ENCODE results near the gene TTC21A. TPM values are rescaled to one million over a fixed set of nuclear protein-coding genes. Genes with fewer than 3 reads are reported as not detected.

Gene TTC21A
- total and polyA plus RNA-seq, 10 of the 15 experiments (the other 5 are each of a cell fraction or from before 2014, with no cell fraction given) = 0.62 to 3.2 (median 1.2) TPM

GRCh38 chr3:39144748-39145380 is 37.4 kb downstream of the TTC21A start:
- H4K20me1 ChIP-seq (ENCODE audit: control insufficient read depth, insufficient read depth) = no peaks in the 10 kb centered on the region; the same call in 1 of the 2 replicates
- no TSS peak for BruUV-seq (replicated peaks)
- H3K79me2 ChIP-seq (ENCODE audit: control insufficient read depth, insufficient read depth, low read length) = peaks cover 54% of the 10 kb centered on the region
- H3K4me1 ChIP-seq (ENCODE audit: control insufficient read depth, insufficient read depth, low read length) = peaks cover 37% of the 10 kb centered on the region
- H3K27ac ChIP-seq (ENCODE audit: control insufficient read depth, insufficient read depth) = no peak overlapping the region
- no peaks in the 10 kb centered on the region for H3K27me3 ChIP-seq (replicated peaks in 1 of 2; ENCODE audit: control insufficient read depth in 2 of 2, insufficient read depth in 2 of 2, low read length in 1 of 2)
- peaks cover 15 to 30% of the 10 kb centered on the region in 2 experiments for H3K36me3 ChIP-seq (ENCODE audit: control insufficient read depth in 2 of 2, insufficient read depth in 2 of 2, low read length in 1 of 2)
- DNase-seq (ENCODE audit: low read depth, low spot score) (no peak), ATAC-seq (no peak), FAIRE-seq (no peak)
- H3K4me3 ChIP-seq = no peak overlapping the region
- no peak overlapping the region for H2AFZ ChIP-seq (ENCODE audit: control insufficient read depth, low read depth, low read length)
- TF ChIP-seq ZZZ3 (IDR thresholded peaks at IDR 0.05; ENCODE audit: control insufficient read depth, insufficient read length, low read depth) (no peak), ELK1 (IDR thresholded peaks at IDR 0.05; ENCODE audit: low read depth, low read length) (no peak), SUPT20H (IDR thresholded peaks at IDR 0.05; ENCODE audit: borderline replicate concordance, control insufficient read depth, low read depth, low read length) (no peak)
- 93% methylated on average over 23 of the region's 23 CpGs for WGBS (ENCODE audit: insufficient coverage, insufficient replicate concordance, low lambda C conversion rate, missing lambda C conversion rate)
- in situ Hi-C loops (cut with MboI) (no loop called here), intact Hi-C loops (cut with micrococcal nuclease; ENCODE audit: unreplicated experiment) (no loop called here)
- SMC1A ChIA-PET (ENCODE audit: uncharacterized antibody, unreplicated experiment) = interaction anchor here (1.1 to 2.3 kb wide), 4 partner anchors 17 to 143 kb away, joined by 3 to 8 read pairs (median 5); no protein-coding TSS in a partner anchor
- H3K9me3 ChIP-seq (replicated peaks; ENCODE audit: control insufficient read depth, insufficient read depth, low read length) = no peaks in the 10 kb centered on the region
- RAD21 ChIA-PET (ENCODE audit: unreplicated experiment) = interaction anchor here (1.3 to 3.2 kb wide), 3 partner anchors 10 to 143 kb away, joined by 8 to 14 read pairs (median 14); partner anchors contain the start of gene TTC21A
- CTCF ChIA-PET = interaction anchor here (1.1 to 1.9 kb wide), 3 partner anchors 9 to 142 kb away, joined by 3 to 5 read pairs (median 4); no protein-coding TSS in a partner anchor
- no peak overlapping the region for H3K4me2 ChIP-seq (ENCODE audit: control insufficient read depth, insufficient read depth)
- POLR2A ChIA-PET = interaction anchor here (1.1 kb wide), 1 partner anchor 11 kb away, joined by 3 read pairs; no protein-coding TSS in a partner anchor
- no peak overlapping the region for H3K9ac ChIP-seq (ENCODE audit: control insufficient read depth, insufficient read depth, low read length)
